Ishikawa (cell line): ENCODE measurements around the gene SLC39A6.

Experiments
- CEBPB ChIP-seq: IDR thresholded peaks from 2 replicates; pipeline ENCODE4 v1.6.1; 2012
- EGR1 ChIP-seq: IDR thresholded peaks from 2 replicates; pipeline ENCODE4 v1.6.1; 2012
- EP300 ChIP-seq: IDR thresholded peaks from 2 replicates; pipeline ENCODE4 v1.6.1; 2012; ENCODE audit warnings: borderline replicate concordance
- MAX ChIP-seq: IDR thresholded peaks from 2 replicates; pipeline ENCODE4 v1.6.1; 2012
- RAD21 ChIP-seq: IDR thresholded peaks from 2 replicates; pipeline ENCODE4 v1.6.1; 2012; ENCODE audit warnings: low read depth
- USF1 ChIP-seq: IDR thresholded peaks from 2 replicates; pipeline ENCODE4 v1.6.1; 2012

GRCh38 chr18:36085195-36085594, 43.9 kb downstream of the SLC39A6 start:
- no peak for TF ChIP-seq RAD21
- TF ChIP-seq EP300, result no peak
- TF ChIP-seq USF1, result no peak
- TF ChIP-seq CEBPB, result no peak
- TF ChIP-seq MAX, result no peak
- no peak for TF ChIP-seq EGR1
